Loucy (cell line): Measurements from ENCODE around the gene INCENP.

Experiments
- H2AFZ ChIP-seq: fragments of 200-600 bp; sonication (generic); 2 replicates; pipeline ENCODE4 v1.6.0; 2016; ENCODE audit warnings: antibody characterized with exemption, mild to moderate bottlenecking, low read length, moderate library complexity
- H3F3A ChIP-seq: fragments of 200-600 bp; 2 replicates; pipeline ENCODE4 v1.6.0; 2016; ENCODE audit warnings: antibody characterized with exemption, low read depth, mild to moderate bottlenecking
- H3K27me3 ChIP-seq: fragments of 200-600 bp; sonication (generic); 2 replicates; pipeline ENCODE4 v1.6.1; 2014; ENCODE audit warnings: low read length, mild to moderate bottlenecking; ENCODE audit not compliant: insufficient read depth, poor library complexity, severe bottlenecking
- H3K36me3 ChIP-seq: fragments of 200-600 bp; sonication (generic); 2 replicates; pipeline ENCODE4 v1.6.1; 2016; ENCODE audit warnings: low read length; ENCODE audit not compliant: insufficient read depth
- H3K4me1 ChIP-seq: fragments of 200-600 bp; sonication (generic); 2 replicates; pipeline ENCODE4 v1.5.1; 2014; ENCODE audit warnings: low read length, mild to moderate bottlenecking; ENCODE audit not compliant: insufficient read depth, poor library complexity, severe bottlenecking
- H3K4me2 ChIP-seq: fragments of 200-600 bp; sonication (generic); 2 replicates; pipeline ENCODE4 v1.6.0; 2014; ENCODE audit warnings: antibody characterized with exemption, low read length, low read depth, mild to moderate bottlenecking; ENCODE audit not compliant: poor library complexity, severe bottlenecking
- H3K4me3 ChIP-seq: fragments of 200-600 bp; sonication (generic); 2 replicates; pipeline ENCODE4 v1.5.1; 2014; ENCODE audit warnings: low read length, mild to moderate bottlenecking, mixed read lengths; ENCODE audit not compliant: poor library complexity, severe bottlenecking
- H3K79me2 ChIP-seq: fragments of 200-600 bp; sonication (generic); 2 replicates; pipeline ENCODE4 v1.6.1; 2014; ENCODE audit warnings: low read length; ENCODE audit not compliant: insufficient read depth
- H3K9ac ChIP-seq: fragments of 200-600 bp; sonication (generic); 2 replicates; pipeline ENCODE4 v1.6.0; 2014; ENCODE audit warnings: mild to moderate bottlenecking, low read depth, low read length, moderate library complexity; ENCODE audit not compliant: poor library complexity, severe bottlenecking
- H3K9me2 ChIP-seq: fragments of 200-600 bp; sonication (generic); replicated peaks from 2 replicates; pipeline ENCODE4 v1.6.1; 2016; ENCODE audit warnings: low read depth, low read length, mixed read lengths
- H3K9me3 ChIP-seq: fragments of 200-600 bp; sonication (generic); 2 replicates; pipeline ENCODE4 v1.6.1; 2014; ENCODE audit warnings: mild to moderate bottlenecking, antibody characterized with exemption, low read length, low read depth; ENCODE audit not compliant: insufficient read depth
- H4K20me1 ChIP-seq: fragments of 200-600 bp; sonication (generic); 2 replicates; pipeline ENCODE4 v1.6.0; 2014; ENCODE audit warnings: antibody characterized with exemption, low read length, mild to moderate bottlenecking; ENCODE audit not compliant: insufficient read depth, poor library complexity, severe bottlenecking
- EZH2phosphoT487 ChIP-seq: fragments of 200-600 bp; IDR thresholded peaks from 2 replicates; pipeline ENCODE4 v1.6.1; 2018; ENCODE audit warnings: antibody characterized with exemption, mild to moderate bottlenecking, moderate library complexity, borderline replicate concordance
- TF ChIP-seq, protein P1 (sequence below): fragments of 200-600 bp; sonication (generic); conservative IDR thresholded peaks from 2 replicates; pipeline ENCODE4 v1.5.1; 2014; ENCODE audit warnings: mild to moderate bottlenecking, antibody characterized with exemption, low read length

The INCENP gene

DNA sequence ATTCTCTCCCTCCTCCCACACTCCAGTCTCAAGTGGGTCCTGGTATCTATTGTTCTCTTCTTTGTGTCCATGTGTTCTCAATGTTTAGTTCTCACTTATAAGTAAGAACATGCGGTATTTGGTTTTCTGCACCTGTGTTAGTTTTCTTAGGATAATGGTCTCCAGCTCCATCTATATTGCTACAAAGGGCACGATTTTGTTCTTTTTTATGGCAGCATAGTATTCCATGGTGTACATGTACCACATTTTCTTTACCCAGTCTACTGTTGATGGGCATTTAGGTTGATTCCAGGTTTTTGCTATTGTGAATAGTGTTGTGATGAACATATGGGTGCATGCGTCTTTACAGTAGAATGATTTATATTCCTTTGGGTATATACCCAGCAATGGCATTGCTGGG lies 4.2 kb upstream of the INCENP start:
- Histone ChIP-seq H3K27me3 (peaks cover 4% of the 10 kb centered on the region), H3K4me1 (peaks cover 8% of the 10 kb centered on the region), H3K36me3 (no peaks in the 10 kb centered on the region), H3K4me2 (no peak overlapping the region), H3K9me3 (no peaks in the 10 kb centered on the region; the same call in 1 of the 2 replicates), H4K20me1 (peaks cover 3% of the 10 kb centered on the region), H2AFZ (no peak overlapping the region), H3K9ac (no peak overlapping the region), H3K79me2 (peaks cover 8% of the 10 kb centered on the region), H3K9me2 (no peaks in the 10 kb centered on the region), H3K4me3 (no peak overlapping the region), H3F3A (no peaks in the 10 kb centered on the region)
- TF ChIP-seq, protein P1, sequence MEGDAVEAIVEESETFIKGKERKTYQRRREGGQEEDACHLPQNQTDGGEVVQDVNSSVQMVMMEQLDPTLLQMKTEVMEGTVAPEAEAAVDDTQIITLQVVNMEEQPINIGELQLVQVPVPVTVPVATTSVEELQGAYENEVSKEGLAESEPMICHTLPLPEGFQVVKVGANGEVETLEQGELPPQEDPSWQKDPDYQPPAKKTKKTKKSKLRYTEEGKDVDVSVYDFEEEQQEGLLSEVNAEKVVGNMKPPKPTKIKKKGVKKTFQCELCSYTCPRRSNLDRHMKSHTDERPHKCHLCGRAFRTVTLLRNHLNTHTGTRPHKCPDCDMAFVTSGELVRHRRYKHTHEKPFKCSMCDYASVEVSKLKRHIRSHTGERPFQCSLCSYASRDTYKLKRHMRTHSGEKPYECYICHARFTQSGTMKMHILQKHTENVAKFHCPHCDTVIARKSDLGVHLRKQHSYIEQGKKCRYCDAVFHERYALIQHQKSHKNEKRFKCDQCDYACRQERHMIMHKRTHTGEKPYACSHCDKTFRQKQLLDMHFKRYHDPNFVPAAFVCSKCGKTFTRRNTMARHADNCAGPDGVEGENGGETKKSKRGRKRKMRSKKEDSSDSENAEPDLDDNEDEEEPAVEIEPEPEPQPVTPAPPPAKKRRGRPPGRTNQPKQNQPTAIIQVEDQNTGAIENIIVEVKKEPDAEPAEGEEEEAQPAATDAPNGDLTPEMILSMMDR: no peak
- TF ChIP-seq EZH2phosphoT487: no peak

DNA sequence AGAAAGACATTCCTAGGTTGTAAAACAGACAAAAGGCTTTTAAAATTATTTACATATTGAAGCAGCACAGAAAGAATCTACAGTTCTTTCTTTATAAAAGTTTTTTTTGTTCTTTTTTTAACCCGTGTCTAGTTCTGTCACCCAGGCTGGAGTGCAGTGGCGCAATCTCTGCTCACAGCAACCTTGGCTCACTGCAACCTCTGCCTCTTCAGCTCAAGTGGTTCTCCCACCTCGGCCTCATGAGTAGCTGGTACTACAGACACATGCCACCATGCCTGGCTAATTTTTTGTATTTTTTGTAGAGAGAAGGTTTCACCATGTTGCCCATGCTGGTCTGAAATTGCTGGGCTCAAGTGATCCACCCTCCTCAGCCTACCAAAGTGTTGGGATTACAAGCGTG lies 3.8 kb upstream of the INCENP start:
- H2AFZ ChIP-seq: no peak overlapping the region
- peaks cover 8% of the 10 kb centered on the region for H4K20me1 ChIP-seq
- no peaks in the 10 kb centered on the region for H3K36me3 ChIP-seq
- H3K9ac ChIP-seq: no peak overlapping the region
- H3K9me2 ChIP-seq: no peaks in the 10 kb centered on the region
- H3K4me1 ChIP-seq: peaks cover 12% of the 10 kb centered on the region
- H3K27me3 ChIP-seq: peaks cover 4% of the 10 kb centered on the region
- TF ChIP-seq EZH2phosphoT487: no peak
- TF ChIP-seq, protein P1: no peak
- no peaks in the 10 kb centered on the region; the same call in 1 of the 2 replicates for H3K9me3 ChIP-seq
- H3K4me3 ChIP-seq: no peak overlapping the region
- no peaks in the 10 kb centered on the region for H3F3A ChIP-seq
- H3K4me2 ChIP-seq: no peak overlapping the region
- H3K79me2 ChIP-seq: peaks cover 12% of the 10 kb centered on the region

DNA sequence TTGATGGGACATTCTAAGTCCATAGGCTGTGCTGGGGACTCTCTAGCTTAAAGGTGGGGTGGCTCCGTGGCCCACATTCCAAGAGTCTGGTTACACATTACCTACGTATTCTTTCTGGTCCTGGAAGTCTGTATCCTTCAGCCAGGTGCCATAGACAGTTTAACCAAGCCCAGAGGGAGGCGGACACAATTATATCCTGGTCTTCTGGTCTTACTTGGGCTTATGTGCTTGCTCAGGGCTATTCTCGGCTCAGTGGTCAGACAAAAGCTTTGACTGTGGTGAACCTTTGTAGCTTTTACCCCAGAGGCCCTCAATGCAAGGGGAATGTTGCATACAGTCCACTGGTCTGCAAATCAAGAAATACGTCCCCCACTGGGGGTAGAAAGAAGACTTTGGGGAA lies 3.4 kb upstream of the INCENP start:
- no peak overlapping the region for H3K4me2 ChIP-seq
- peaks cover 4% of the 10 kb centered on the region for H3K27me3 ChIP-seq
- H3K9ac ChIP-seq: no peak overlapping the region
- no peaks in the 10 kb centered on the region for H3K9me2 ChIP-seq
- peaks cover 17% of the 10 kb centered on the region for H3K79me2 ChIP-seq
- no peaks in the 10 kb centered on the region for H3K36me3 ChIP-seq
- no peak overlapping the region for H3K4me3 ChIP-seq
- H2AFZ ChIP-seq: no peak overlapping the region
- H3K9me3 ChIP-seq: no peaks in the 10 kb centered on the region; the same call in 1 of the 2 replicates
- peaks cover 12% of the 10 kb centered on the region for H4K20me1 ChIP-seq
- H3K4me1 ChIP-seq: peaks cover 16% of the 10 kb centered on the region
- TF ChIP-seq EZH2phosphoT487: no peak
- TF ChIP-seq, protein P1: no peak
- H3F3A ChIP-seq: no peaks in the 10 kb centered on the region
